Neural cell (in vitro differentiated cells): Measurements from ENCODE around the gene GABBR2. TPM values are rescaled to one million over a fixed set of nuclear protein-coding genes. Genes with fewer than 3 reads are reported as not detected.

Experiments used
- H2AFZ ChIP-seq: fragments of 200-600, 300-800 bp; sonication (generic), shearing (Covaris generic); 2 replicates; pipeline ENCODE4 v1.6.0; 2014; ENCODE audit warnings: low read depth, mild to moderate bottlenecking, antibody characterized with exemption, low read length, moderate library complexity
- H3F3A ChIP-seq: fragments of 200-600 bp; shearing (Covaris generic); 2 replicates; pipeline ENCODE4 v1.6.1; 2016; ENCODE audit warnings: mild to moderate bottlenecking, moderate library complexity, mixed read lengths, antibody characterized with exemption, low read length; ENCODE audit not compliant: insufficient read depth, poor library complexity, severe bottlenecking
- H3K27ac ChIP-seq: fragments of 200-600, 300-800 bp; sonication (generic), shearing (Covaris generic); 2 replicates; pipeline ENCODE4 v1.5.1; 2014; ENCODE audit warnings: mild to moderate bottlenecking, low read length, moderate library complexity
- H3K27me3 ChIP-seq: fragments of 300-800, 200-600 bp; sonication (generic), shearing (Covaris generic); 2 replicates; pipeline ENCODE4 v1.6.0; 2014; ENCODE audit warnings: mild to moderate bottlenecking, low read depth, low read length, moderate library complexity; ENCODE audit not compliant: insufficient read depth
- H3K36me3 ChIP-seq: fragments of 300-800, 200-600 bp; sonication (generic), shearing (Covaris generic); 2 replicates; pipeline ENCODE4 v1.5.1; 2014; ENCODE audit warnings: mild to moderate bottlenecking, antibody characterized with exemption, low read length, moderate library complexity; ENCODE audit not compliant: insufficient read depth
- H3K4me2 ChIP-seq: fragments of 300-800, 200-600 bp; sonication (generic), shearing (Covaris generic); 2 replicates; pipeline ENCODE4 v1.6.0; 2014; ENCODE audit warnings: mild to moderate bottlenecking, low read length
- H3K4me3 ChIP-seq: fragments of 300-800, 200-600 bp; sonication (generic), shearing (Covaris generic); 2 replicates; pipeline ENCODE4 v1.5.1; 2014; ENCODE audit warnings: mild to moderate bottlenecking, low read length, moderate library complexity
- H3K79me2 ChIP-seq: fragments of 200-600 bp; shearing (Covaris generic); replicated peaks from 2 replicates; pipeline ENCODE4 v1.6.0; 2014; ENCODE audit warnings: mild to moderate bottlenecking, low read length, moderate library complexity; ENCODE audit not compliant: insufficient read depth
- H3K9ac ChIP-seq: fragments of 300-800, 200-600 bp; sonication (generic), shearing (Covaris generic); 2 replicates; pipeline ENCODE4 v1.6.1; 2016; ENCODE audit warnings: mild to moderate bottlenecking, low read length, mixed read lengths
- H3K9me2 ChIP-seq: fragments of 200-600 bp; shearing (Covaris generic); 2 replicates; pipeline ENCODE4 v1.6.1; 2016; ENCODE audit warnings: mild to moderate bottlenecking, low read length, mixed read lengths; ENCODE audit not compliant: insufficient read depth
- H3K9me3 ChIP-seq: fragments of 200-600, 300-800 bp; sonication (generic), shearing (Covaris generic); 2 replicates; pipeline ENCODE4 v1.6.1; 2016; ENCODE audit warnings: mild to moderate bottlenecking, mixed run types, low read length, moderate library complexity, mixed read lengths
- H4K20me1 ChIP-seq: fragments of 200-600 bp; shearing (Covaris generic); 2 replicates; pipeline ENCODE4 v1.6.1; 2016; ENCODE audit warnings: mild to moderate bottlenecking, mixed run types; ENCODE audit not compliant: insufficient read depth
- EP300 ChIP-seq: fragments of 450-650 bp; conservative IDR thresholded peaks from 2 replicates; pipeline ENCODE4 v1.6.1; 2014; ENCODE audit warnings: antibody characterized with exemption, mild to moderate bottlenecking, moderate library complexity; ENCODE audit not compliant: poor library complexity, severe bottlenecking
- EZH2 ChIP-seq: fragments of 200-600, 300-800 bp; shearing (Covaris generic), sonication (generic); IDR thresholded peaks from 2 replicates; pipeline ENCODE4 v1.6.1; 2014; ENCODE audit warnings: antibody characterized with exemption, low read length, borderline replicate concordance, mild to moderate bottlenecking; ENCODE audit not compliant: insufficient read depth, poor library complexity, severe bottlenecking
- MXI1 ChIP-seq: fragments of 450-650 bp; conservative IDR thresholded peaks from 2 replicates; pipeline ENCODE4 v1.6.1; 2014; ENCODE audit warnings: antibody characterized with exemption, mild to moderate bottlenecking; ENCODE audit not compliant: poor library complexity, severe bottlenecking
- POLR2AphosphoS5 ChIP-seq: IDR thresholded peaks from 2 replicates; pipeline ENCODE4 v1.6.1; 2012
- RAD21 ChIP-seq: fragments of 450-650 bp; conservative IDR thresholded peaks from 2 replicates; pipeline ENCODE4 v1.6.1; 2014; ENCODE audit warnings: antibody characterized with exemption, mild to moderate bottlenecking, moderate library complexity
- SMC3 ChIP-seq: fragments of 450-650 bp; conservative IDR thresholded peaks from 2 replicates; pipeline ENCODE4 v1.6.1; 2014; ENCODE audit warnings: antibody characterized with exemption, mild to moderate bottlenecking, moderate library complexity; ENCODE audit not compliant: poor library complexity
- TAF1 ChIP-seq: IDR thresholded peaks from 2 replicates; pipeline ENCODE4 v1.6.1; 2012; ENCODE audit warnings: low read depth
- polyA plus RNA-seq: library from polyadenylated mRNA; depleted of rRNA; stranded (reverse); fragments of >200 nt; gene quantifications from 2 replicates; pipeline ENCODE4 v1.2.3, GENCODE V29; 2014
- TF ChIP-seq, protein P1 (sequence below): fragments of 450-650 bp; IDR thresholded peaks from 2 replicates; pipeline ENCODE4 v1.5.1; 2014; ENCODE audit warnings: antibody characterized with exemption, mild to moderate bottlenecking, moderate library complexity; ENCODE audit not compliant: poor library complexity, severe bottlenecking
- TF ChIP-seq, protein P2 (sequence below): IDR thresholded peaks from 2 replicates; pipeline ENCODE4 v1.6.1; 2012; ENCODE audit warnings: borderline replicate concordance

Gene GABBR2
- polyA plus RNA-seq, 1 donor from 2014 or later = 7.1 TPM

DNA sequence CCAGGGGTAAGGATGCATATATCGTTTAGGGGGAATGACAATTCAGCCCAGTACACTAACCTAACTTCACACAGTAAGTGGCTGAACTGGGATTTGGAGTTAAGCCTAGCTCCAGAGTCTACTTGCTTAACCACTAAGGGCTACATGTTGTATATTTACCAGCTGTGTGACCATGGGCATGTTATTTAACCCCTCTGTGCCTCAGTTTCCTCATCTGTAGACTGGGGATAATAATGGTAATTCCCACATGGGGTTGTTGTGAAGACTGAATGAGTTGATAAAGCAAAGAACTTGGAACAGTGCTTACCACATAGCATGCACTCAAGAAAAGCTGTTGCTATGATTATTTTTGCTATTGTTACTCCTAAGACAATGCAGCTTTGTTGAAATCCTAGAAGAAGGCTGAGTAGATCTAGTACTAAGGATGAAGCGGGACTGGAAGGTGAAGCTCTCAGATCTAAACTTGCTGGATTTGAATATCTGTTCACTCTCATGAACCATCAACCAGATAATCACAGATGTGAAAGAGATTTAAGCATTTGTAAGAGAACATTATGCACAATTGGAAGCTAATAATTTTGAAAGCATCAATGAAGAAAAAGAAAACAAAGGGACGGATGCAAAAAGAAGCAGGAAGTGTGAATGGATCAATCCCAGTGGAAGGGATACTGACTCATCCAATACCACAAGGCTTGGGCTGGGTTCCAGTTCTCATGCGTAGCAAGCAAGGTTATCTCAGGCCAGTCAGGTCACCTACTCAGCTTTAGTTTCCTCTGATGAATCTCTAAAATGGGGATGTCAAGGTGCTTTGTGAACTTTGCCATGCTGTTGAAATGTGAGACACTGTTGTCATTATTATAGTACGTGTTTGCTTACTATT, 374.8 kb downstream of the GABBR2 start:
- no peak overlapping the region for H3K4me2 ChIP-seq

DNA sequence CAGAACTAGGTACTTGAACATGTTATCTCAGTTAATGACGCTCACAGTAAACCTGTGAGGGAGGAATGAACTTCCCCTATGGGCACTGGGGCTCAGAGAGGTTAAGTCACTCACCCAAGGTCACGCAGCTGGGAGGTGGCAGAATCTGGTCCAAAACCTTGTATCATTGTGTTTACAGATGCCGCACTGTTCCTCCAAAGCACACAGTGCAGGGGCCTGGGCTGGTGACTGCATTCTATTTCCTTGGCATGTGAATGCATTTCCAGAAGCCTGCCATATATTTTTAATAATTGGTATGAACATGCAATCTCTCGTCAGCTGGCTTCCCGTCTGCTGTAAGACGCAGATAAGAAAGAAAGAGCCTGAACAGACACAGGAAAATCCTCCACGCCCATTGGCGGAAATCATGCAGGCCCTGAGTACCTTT, 376.3 kb downstream of the GABBR2 start:
- Histone ChIP-seq H3F3A (no peaks in the 10 kb centered on the region), H3K9ac (no peak overlapping the region), H3K79me2 (no peaks in the 10 kb centered on the region), H3K9me2 (no peaks in the 10 kb centered on the region), H3K9me3 (no peaks in the 10 kb centered on the region), H2AFZ (no peak overlapping the region), H3K27me3 (no peaks in the 10 kb centered on the region), H3K4me2 (no peak overlapping the region), H3K4me3 (no peak overlapping the region), H3K27ac (no peak overlapping the region), H4K20me1 (no peaks in the 10 kb centered on the region), H3K36me3 (no peaks in the 10 kb centered on the region)
- TF ChIP-seq RAD21 = no peak
- no peak for TF ChIP-seq TAF1
- TF ChIP-seq EP300 = no peak
- no peak for TF ChIP-seq POLR2AphosphoS5
- TF ChIP-seq SMC3 = no peak
- no peak for TF ChIP-seq EZH2
- no peak for TF ChIP-seq MXI1
- TF ChIP-seq, protein P1, sequence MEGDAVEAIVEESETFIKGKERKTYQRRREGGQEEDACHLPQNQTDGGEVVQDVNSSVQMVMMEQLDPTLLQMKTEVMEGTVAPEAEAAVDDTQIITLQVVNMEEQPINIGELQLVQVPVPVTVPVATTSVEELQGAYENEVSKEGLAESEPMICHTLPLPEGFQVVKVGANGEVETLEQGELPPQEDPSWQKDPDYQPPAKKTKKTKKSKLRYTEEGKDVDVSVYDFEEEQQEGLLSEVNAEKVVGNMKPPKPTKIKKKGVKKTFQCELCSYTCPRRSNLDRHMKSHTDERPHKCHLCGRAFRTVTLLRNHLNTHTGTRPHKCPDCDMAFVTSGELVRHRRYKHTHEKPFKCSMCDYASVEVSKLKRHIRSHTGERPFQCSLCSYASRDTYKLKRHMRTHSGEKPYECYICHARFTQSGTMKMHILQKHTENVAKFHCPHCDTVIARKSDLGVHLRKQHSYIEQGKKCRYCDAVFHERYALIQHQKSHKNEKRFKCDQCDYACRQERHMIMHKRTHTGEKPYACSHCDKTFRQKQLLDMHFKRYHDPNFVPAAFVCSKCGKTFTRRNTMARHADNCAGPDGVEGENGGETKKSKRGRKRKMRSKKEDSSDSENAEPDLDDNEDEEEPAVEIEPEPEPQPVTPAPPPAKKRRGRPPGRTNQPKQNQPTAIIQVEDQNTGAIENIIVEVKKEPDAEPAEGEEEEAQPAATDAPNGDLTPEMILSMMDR = no peak
- TF ChIP-seq, protein P2, sequence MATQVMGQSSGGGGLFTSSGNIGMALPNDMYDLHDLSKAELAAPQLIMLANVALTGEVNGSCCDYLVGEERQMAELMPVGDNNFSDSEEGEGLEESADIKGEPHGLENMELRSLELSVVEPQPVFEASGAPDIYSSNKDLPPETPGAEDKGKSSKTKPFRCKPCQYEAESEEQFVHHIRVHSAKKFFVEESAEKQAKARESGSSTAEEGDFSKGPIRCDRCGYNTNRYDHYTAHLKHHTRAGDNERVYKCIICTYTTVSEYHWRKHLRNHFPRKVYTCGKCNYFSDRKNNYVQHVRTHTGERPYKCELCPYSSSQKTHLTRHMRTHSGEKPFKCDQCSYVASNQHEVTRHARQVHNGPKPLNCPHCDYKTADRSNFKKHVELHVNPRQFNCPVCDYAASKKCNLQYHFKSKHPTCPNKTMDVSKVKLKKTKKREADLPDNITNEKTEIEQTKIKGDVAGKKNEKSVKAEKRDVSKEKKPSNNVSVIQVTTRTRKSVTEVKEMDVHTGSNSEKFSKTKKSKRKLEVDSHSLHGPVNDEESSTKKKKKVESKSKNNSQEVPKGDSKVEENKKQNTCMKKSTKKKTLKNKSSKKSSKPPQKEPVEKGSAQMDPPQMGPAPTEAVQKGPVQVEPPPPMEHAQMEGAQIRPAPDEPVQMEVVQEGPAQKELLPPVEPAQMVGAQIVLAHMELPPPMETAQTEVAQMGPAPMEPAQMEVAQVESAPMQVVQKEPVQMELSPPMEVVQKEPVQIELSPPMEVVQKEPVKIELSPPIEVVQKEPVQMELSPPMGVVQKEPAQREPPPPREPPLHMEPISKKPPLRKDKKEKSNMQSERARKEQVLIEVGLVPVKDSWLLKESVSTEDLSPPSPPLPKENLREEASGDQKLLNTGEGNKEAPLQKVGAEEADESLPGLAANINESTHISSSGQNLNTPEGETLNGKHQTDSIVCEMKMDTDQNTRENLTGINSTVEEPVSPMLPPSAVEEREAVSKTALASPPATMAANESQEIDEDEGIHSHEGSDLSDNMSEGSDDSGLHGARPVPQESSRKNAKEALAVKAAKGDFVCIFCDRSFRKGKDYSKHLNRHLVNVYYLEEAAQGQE = no peak

More for the DNA sequence above, 374.8 kb downstream of the GABBR2 start:
- H3K36me3 ChIP-seq = no peaks in the 10 kb centered on the region
- no peaks in the 10 kb centered on the region for H3K79me2 ChIP-seq
- H3K9me3 ChIP-seq = no peaks in the 10 kb centered on the region
- H3K9ac ChIP-seq = no peak overlapping the region
- no peaks in the 10 kb centered on the region for H3K27me3 ChIP-seq
- no peak for TF ChIP-seq RAD21
- TF ChIP-seq, protein P2 = no peak
- TF ChIP-seq EZH2 = no peak
- no peak for TF ChIP-seq SMC3
- TF ChIP-seq, protein P1 = no peak
- no peaks in the 10 kb centered on the region for H3F3A ChIP-seq
- H3K4me3 ChIP-seq = no peak overlapping the region
- no peaks in the 10 kb centered on the region for H3K9me2 ChIP-seq
- H4K20me1 ChIP-seq = no peaks in the 10 kb centered on the region
- H2AFZ ChIP-seq = no peak overlapping the region
- no peak overlapping the region for H3K27ac ChIP-seq
